ENCODE data around the gene LIMS1. TPM values are rescaled to one million over a fixed set of nuclear protein-coding genes. Genes with fewer than 3 reads are reported as not detected.

Gene LIMS1
- total and polyA plus RNA-seq, 3 donors from 2014 or later, result 44.8 to 110 (median 94.1) TPM

- no peaks in the 10 kb centered on the region for H3K9me3 ChIP-seq
- peak overlapping the region in 1 of 2 donors; percentile 53 for H3K27ac ChIP-seq
- H3K27me3 ChIP-seq, result no peaks in the 10 kb centered on the region
- H3K4me3 ChIP-seq, result no peak overlapping the region
- no peak for DNase-seq
- WGBS, 2 donors, result 61 to 74% methylated on average over 3 of the region's 3 CpGs
- intact Hi-C loops (cut with DNase I; ENCODE audit: low total_unique reads), result no loop called here
- TF ChIP-seq CTCF (IDR thresholded peaks at IDR 0.05) (no peak), POLR2A (IDR thresholded peaks at IDR 0.05) (no peak)
- H3K36me3 ChIP-seq (ENCODE audit: low read depth, missing control alignments), result no peaks in the 10 kb centered on the region
- peaks cover 13% of the 10 kb centered on the region for H3K4me1 ChIP-seq
These were observed 53.9 kb downstream of the LIMS1 start for GRCh38 chr2:108588070-108588668.

GRCh38 chr2:108589372-108589771, 55.1 kb downstream of the LIMS1 start:
- Histone ChIP-seq H3K36me3 (ENCODE audit: low read depth, missing control alignments) (no peaks in the 10 kb centered on the region), H3K9me3 (no peaks in the 10 kb centered on the region), H3K4me1 (peaks cover 18% of the 10 kb centered on the region), H3K27me3 (no peaks in the 10 kb centered on the region), H3K27ac (no peak overlapping the region), H3K4me3 (no peak overlapping the region)
- DNase-seq, result no peak
- TF ChIP-seq POLR2A (IDR thresholded peaks at IDR 0.05), result no peak
- TF ChIP-seq CTCF (IDR thresholded peaks at IDR 0.05), result no peak
- intact Hi-C loops (cut with DNase I; ENCODE audit: low total_unique reads), result no loop called here

GRCh38 chr2:108589781-108590180, 55.5 kb downstream of the LIMS1 start:
- intact Hi-C loops (cut with DNase I; ENCODE audit: low total_unique reads), result no loop called here
- WGBS, 2 donors, result 56 to 88% methylated on average over 2 of the region's 2 CpGs
- peaks cover 19% of the 10 kb centered on the region for H3K4me1 ChIP-seq
- H3K27ac ChIP-seq, result no peak overlapping the region
- TF ChIP-seq CTCF (IDR thresholded peaks at IDR 0.05), result no peak
- no peaks in the 10 kb centered on the region for H3K36me3 ChIP-seq (ENCODE audit: low read depth, missing control alignments)
- H3K27me3 ChIP-seq, result no peaks in the 10 kb centered on the region
- DNase-seq, result no peak
- no peaks in the 10 kb centered on the region for H3K9me3 ChIP-seq
- H3K4me3 ChIP-seq, result no peak overlapping the region

GRCh38 chr2:108591163-108591562, 56.9 kb downstream of the LIMS1 start:
- 83 to 89% methylated on average over 6 of the region's 6 CpGs for WGBS, 2 donors
- Histone ChIP-seq H3K36me3 (ENCODE audit: low read depth, missing control alignments) (no peaks in the 10 kb centered on the region), H3K27ac (no peak overlapping the region), H3K9me3 (no peaks in the 10 kb centered on the region), H3K4me1 (peaks cover 23% of the 10 kb centered on the region), H3K4me3 (no peak overlapping the region), H3K27me3 (no peaks in the 10 kb centered on the region)
- intact Hi-C loops (cut with DNase I; ENCODE audit: low total_unique reads), result no loop called here
- TF ChIP-seq CTCF (IDR thresholded peaks at IDR 0.05), result no peak
- TF ChIP-seq POLR2A (IDR thresholded peaks at IDR 0.05), result no peak
- no peak for DNase-seq

- TF ChIP-seq POLR2A (IDR thresholded peaks at IDR 0.05) (no peak), CTCF (IDR thresholded peaks at IDR 0.05) (no peak)
- no peak for DNase-seq
- no peak overlapping the region for H3K4me3 ChIP-seq
- H3K27ac ChIP-seq, result peak overlapping the region in 1 of 2 donors; percentile 33
- intact Hi-C loops (cut with DNase I; ENCODE audit: low total_unique reads), result no loop called here
- H3K4me1 ChIP-seq, result peaks cover 11% of the 10 kb centered on the region
- no peaks in the 10 kb centered on the region for H3K36me3 ChIP-seq (ENCODE audit: low read depth, missing control alignments)
- H3K27me3 ChIP-seq, result no peaks in the 10 kb centered on the region
- H3K9me3 ChIP-seq, result no peaks in the 10 kb centered on the region
These were observed 59.4 kb downstream of the LIMS1 start for GRCh38 chr2:108593547-108594098.
